GM23248 (cell line): ENCODE measurements around the gene DIP2C. TPM values are rescaled to one million over a fixed set of nuclear protein-coding genes. Genes with fewer than 3 reads are reported as not detected.
"Not testable (repeated sequence)": the region's sequence is repeated elsewhere in the genome, so short reads cannot be mapped to it uniquely, and the experiment has no call there.

Source experiments
- DNase-seq: peaks from one replicate; pipeline ENCODE4 v3.0.0-alpha.2; 2015
- H2AFZ ChIP-seq: fragments of 200-600 bp; sonication (generic); 2 replicates; pipeline ENCODE4 v1.6.1; 2016; ENCODE audit warnings: antibody characterized with exemption
- H3F3A ChIP-seq: fragments of 200-600 bp; sonication (generic); 2 replicates; pipeline ENCODE4 v1.6.1; 2016; ENCODE audit warnings: mild to moderate bottlenecking, antibody characterized with exemption, mixed run types; ENCODE audit not compliant: insufficient read depth
- H3K27ac ChIP-seq: fragments of 200-600 bp; sonication (generic); 2 replicates; pipeline ENCODE4 v1.5.1; 2016; ENCODE audit warnings: mild to moderate bottlenecking
- H3K27me3 ChIP-seq: fragments of 200-600 bp; sonication (generic); replicated peaks from 2 replicates; pipeline ENCODE4 v1.6.1; 2016; ENCODE audit warnings: mild to moderate bottlenecking; ENCODE audit not compliant: insufficient read depth
- H3K36me3 ChIP-seq: fragments of 200-600 bp; sonication (generic); 2 replicates; pipeline ENCODE4 v1.6.1; 2016; ENCODE audit warnings: low read depth, mild to moderate bottlenecking
- H3K4me1 ChIP-seq: fragments of 200-600 bp; sonication (generic); 2 replicates; pipeline ENCODE4 v1.6.1; 2016; ENCODE audit warnings: mild to moderate bottlenecking; ENCODE audit not compliant: insufficient read depth
- H3K4me2 ChIP-seq: fragments of 200-600 bp; sonication (generic); one replicate; pipeline ENCODE4 v1.6.1; 2016; ENCODE audit warnings: mild to moderate bottlenecking; ENCODE audit not compliant: unreplicated experiment
- H3K4me3 ChIP-seq: fragments of 200-600 bp; sonication (generic); 2 replicates; pipeline ENCODE4 v1.5.1; 2016; ENCODE audit warnings: mild to moderate bottlenecking
- H3K79me2 ChIP-seq: fragments of 200-600 bp; sonication (generic); 2 replicates; pipeline ENCODE4 v1.6.1; 2016; ENCODE audit warnings: mild to moderate bottlenecking; ENCODE audit not compliant: insufficient read depth
- H3K9ac ChIP-seq: fragments of 200-600 bp; sonication (generic); 2 replicates; pipeline ENCODE4 v1.6.1; 2016; ENCODE audit warnings: mild to moderate bottlenecking
- H3K9me2 ChIP-seq: fragments of 200-600 bp; sonication (generic); 2 replicates; pipeline ENCODE4 v1.6.1; 2016; ENCODE audit warnings: mixed run types, mild to moderate bottlenecking, moderate library complexity; ENCODE audit not compliant: insufficient read depth
- H3K9me3 ChIP-seq: fragments of 200-600 bp; sonication (generic); one replicate; pipeline ENCODE4 v1.6.1; 2017; ENCODE audit warnings: low read depth
- H4K20me1 ChIP-seq: fragments of 200-600 bp; sonication (generic); 2 replicates; pipeline ENCODE4 v1.6.0; 2016; ENCODE audit not compliant: insufficient read depth
- EZH2 ChIP-seq: fragments of 200-600 bp; sonication (generic); IDR thresholded peaks from 2 replicates; pipeline ENCODE4 v1.6.1; 2018; ENCODE audit warnings: antibody characterized with exemption, mild to moderate bottlenecking; ENCODE audit not compliant: insufficient read depth, poor library complexity, severe bottlenecking
- EZH2phosphoT487 ChIP-seq: fragments of 200-600 bp; sonication (generic); IDR thresholded peaks from 2 replicates; pipeline ENCODE4 v1.6.1; 2018; ENCODE audit warnings: antibody characterized with exemption, moderate library complexity, mild to moderate bottlenecking, low read depth; ENCODE audit not compliant: insufficient read depth
- WGBS, 2 experiments: methylation state at CpG; one replicate each; pipeline ENCODE4 v1.1.6; 2015 to 2017; ENCODE audit warnings: low lambda C conversion rate in 2 of 2, low coverage in 1 of 2; ENCODE audit errors: missing lambda C conversion rate in 2 of 2; 5-methylcytosine and 5-hydroxymethylcytosine counted together
- in situ Hi-C: fragments of 300-500 bp; cut with MboI; formaldehyde crosslinking; loops from 2 replicates; pipeline ENCODE4 v1.15.0; 2020
- polyA plus RNA-seq: library from polyadenylated mRNA; unstranded; fragments of >200 nt; fragmentation: Nextera tagmentation; extraction: Ambion mirVana; gene quantifications from 2 replicates; pipeline ENCODE4 v1.2.1, GENCODE V29; 2016
- total RNA-seq: library from RNA; depleted of rRNA; stranded (reverse); fragments of >200 nt; shearing (Covaris generic); gene quantifications from 2 replicates; pipeline ENCODE4 v1.2.3, GENCODE V29; 2014

The DIP2C gene
- total and polyA plus RNA-seq, 2 experiments from 2014 or later: 12.0 to 13.1 TPM

GRCh38 chr10:649798-650440 is 39.5 kb downstream of the DIP2C start:
- H3K4me2 ChIP-seq: no peak overlapping the region

DNA sequence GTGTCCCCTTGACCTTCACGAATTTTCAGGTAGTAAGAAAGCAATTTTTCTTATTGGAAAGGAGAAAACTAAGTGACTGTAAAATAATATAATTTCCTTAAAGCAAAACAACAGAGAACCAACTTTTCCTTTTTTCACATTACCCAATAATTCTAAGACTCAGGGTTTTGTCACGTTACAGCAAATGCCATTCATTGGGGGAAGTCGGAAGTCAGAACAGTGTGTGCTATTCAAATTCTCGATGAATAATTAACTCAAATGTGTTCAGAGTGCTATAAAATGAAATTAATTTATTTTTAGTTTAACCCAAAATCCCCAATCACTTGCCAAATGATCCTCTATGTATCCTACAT is 40.0 kb downstream of the DIP2C start:
- Histone ChIP-seq H3K4me2 (no peak overlapping the region), H3K4me3 (no peak overlapping the region), H3K27me3 (no peaks in the 10 kb centered on the region), H3K79me2 (peaks cover 100% of the 10 kb centered on the region), H3F3A (peaks cover 7% of the 10 kb centered on the region; the same call in 1 of the 2 replicates), H2AFZ (no peak overlapping the region), H4K20me1 (peaks cover 6% of the 10 kb centered on the region; the same call in 1 of the 2 replicates), H3K4me1 (peaks cover 17% of the 10 kb centered on the region), H3K27ac (no peak overlapping the region), H3K9ac (no peak overlapping the region), H3K36me3 (no peaks in the 10 kb centered on the region; the same call in 1 of the 2 replicates), H3K9me2 (no peaks in the 10 kb centered on the region), H3K9me3 (no peaks in the 10 kb centered on the region)
- in situ Hi-C loops: no loop called here
- DNase-seq: no peak
- TF ChIP-seq EZH2phosphoT487 (no peak), EZH2 (no peak)
- 75 to 79% methylated on average over 4 of the region's 4 CpGs for WGBS, 2 experiments

More at GRCh38 chr10:649798-650440, 39.5 kb downstream of the DIP2C start:
- peaks cover 100% of the 10 kb centered on the region for H3K79me2 ChIP-seq
- H3F3A ChIP-seq: peaks cover 7% of the 10 kb centered on the region; the same call in 1 of the 2 replicates
- in situ Hi-C loops: no loop called here
- TF ChIP-seq EZH2phosphoT487: no peak
- TF ChIP-seq EZH2: no peak
- H3K27ac ChIP-seq: no peak overlapping the region
- no peak for DNase-seq
- peaks cover 17% of the 10 kb centered on the region for H3K4me1 ChIP-seq
- no peaks in the 10 kb centered on the region for H3K27me3 ChIP-seq
- H4K20me1 ChIP-seq: peaks cover 6% of the 10 kb centered on the region; the same call in 1 of the 2 replicates
- no peaks in the 10 kb centered on the region for H3K9me2 ChIP-seq
- no peaks in the 10 kb centered on the region; the same call in 1 of the 2 replicates for H3K36me3 ChIP-seq
- 85 to 88% methylated on average over 24 of the region's 24 CpGs for WGBS, 2 experiments
- H3K9ac ChIP-seq: no peak overlapping the region
- no peak overlapping the region for H3K4me3 ChIP-seq
- H2AFZ ChIP-seq: no peak overlapping the region
- no peaks in the 10 kb centered on the region for H3K9me3 ChIP-seq

DNA sequence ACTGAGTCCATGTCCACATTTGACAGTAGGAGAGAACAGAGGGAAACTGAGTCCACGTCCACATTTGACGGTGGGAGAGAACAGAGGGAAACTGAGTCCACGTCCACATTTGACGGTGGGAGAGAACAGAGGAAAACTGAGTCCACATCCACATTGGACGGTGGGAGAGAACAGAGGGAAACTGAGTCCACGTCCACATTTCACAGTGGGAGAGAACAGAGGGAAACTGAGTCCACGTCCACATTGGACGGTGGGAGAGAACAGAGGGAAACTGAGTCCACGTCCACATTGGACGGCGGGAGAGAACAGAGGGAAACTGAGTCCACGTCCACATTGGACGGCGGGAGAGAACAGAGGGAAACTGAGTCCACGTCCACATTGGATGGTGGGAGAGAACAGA is 42.4 kb downstream of the DIP2C start:
- Histone ChIP-seq H3K4me1 (peaks cover 17% of the 10 kb centered on the region), H3K79me2 (peaks cover 100% of the 10 kb centered on the region)
- H3K36me3 ChIP-seq, H3K27ac ChIP-seq, H3K4me2 ChIP-seq, DNase-seq, H4K20me1 ChIP-seq, H3K9ac ChIP-seq, H2AFZ ChIP-seq, H3K9me2 ChIP-seq, H3F3A ChIP-seq, H3K27me3 ChIP-seq, H3K9me3 ChIP-seq, H3K4me3 ChIP-seq, in situ Hi-C loops: not testable (repeated sequence)
- WGBS, 2 experiments: 93 to 95% methylated on average over 6 to 15 of the region's 15 CpGs

DNA sequence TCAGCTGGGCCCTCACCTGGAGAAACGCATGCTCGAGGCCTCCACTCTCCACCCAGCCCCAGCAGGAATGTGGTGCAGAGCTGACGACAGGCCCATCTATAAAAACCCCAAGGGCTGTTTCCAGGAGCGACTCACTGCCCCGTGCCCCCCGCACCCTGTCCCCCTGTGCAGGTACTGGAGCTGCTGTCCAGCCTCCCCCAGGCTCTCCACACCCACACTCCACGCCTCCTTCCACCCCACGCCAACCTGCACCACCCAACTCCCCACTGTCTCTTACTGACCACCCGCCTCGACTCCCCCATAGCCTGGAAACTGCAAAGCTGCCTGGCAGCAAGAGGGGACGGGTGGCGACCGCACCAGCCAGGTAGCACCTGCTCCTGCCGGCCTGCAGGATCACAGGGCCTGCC is 43.3 kb downstream of the DIP2C start:
- Histone ChIP-seq H3K79me2 (peaks cover 100% of the 10 kb centered on the region), H3K4me1 (peaks cover 9% of the 10 kb centered on the region), H3K36me3 (no peaks in the 10 kb centered on the region; the same call in 1 of the 2 replicates), H3K9ac (no peak overlapping the region), H3K27ac (no peak overlapping the region), H4K20me1 (peaks cover 6% of the 10 kb centered on the region; the same call in 1 of the 2 replicates), H2AFZ (no peak overlapping the region), H3K9me3 (no peaks in the 10 kb centered on the region), H3F3A (peaks cover 7% of the 10 kb centered on the region; the same call in 1 of the 2 replicates), H3K4me3 (no peak overlapping the region), H3K4me2 (no peak overlapping the region), H3K27me3 (no peaks in the 10 kb centered on the region), H3K9me2 (no peaks in the 10 kb centered on the region)
- TF ChIP-seq EZH2: no peak
- no peak for TF ChIP-seq EZH2phosphoT487
- in situ Hi-C loops: no loop called here
- 90 to 91% methylated on average over 8 to 14 of the region's 14 CpGs for WGBS, 2 experiments
- DNase-seq: no peak

DNA sequence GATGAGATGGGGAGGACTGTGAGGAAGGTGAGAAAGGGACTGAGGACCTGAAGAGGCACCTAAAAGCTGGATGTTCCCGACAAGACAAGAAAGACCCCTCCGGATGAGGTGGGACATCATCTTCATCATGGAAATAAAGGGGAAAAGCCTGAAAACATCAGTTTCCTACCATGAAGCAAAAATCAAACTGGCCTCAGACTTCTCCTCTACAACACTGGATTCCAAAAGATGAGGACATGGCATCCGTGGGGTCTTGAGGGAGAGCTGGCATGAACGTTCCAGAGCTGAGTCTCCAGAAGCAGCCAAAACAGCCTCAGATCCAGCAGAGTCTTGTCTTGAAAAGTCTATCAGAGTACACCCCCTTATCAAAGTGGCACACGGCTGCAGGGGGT is 44.5 kb downstream of the DIP2C start:
- no peak overlapping the region for H3K4me3 ChIP-seq
- peaks cover 7% of the 10 kb centered on the region; the same call in 1 of the 2 replicates for H3F3A ChIP-seq
- no peaks in the 10 kb centered on the region; the same call in 1 of the 2 replicates for H3K36me3 ChIP-seq
- H3K27me3 ChIP-seq: no peaks in the 10 kb centered on the region
- no peak overlapping the region for H3K4me2 ChIP-seq
- H3K79me2 ChIP-seq: peaks cover 100% of the 10 kb centered on the region
- no peak overlapping the region for H2AFZ ChIP-seq
- DNase-seq: no peak
- no peaks in the 10 kb centered on the region for H3K9me3 ChIP-seq
- 98 to 100% methylated on average over 5 of the region's 5 CpGs for WGBS, 2 experiments
- no peaks in the 10 kb centered on the region for H3K9me2 ChIP-seq
- TF ChIP-seq EZH2phosphoT487 (no peak), EZH2 (no peak)
- no peak overlapping the region for H3K9ac ChIP-seq
- no peaks in the 10 kb centered on the region for H3K4me1 ChIP-seq
- in situ Hi-C loops: no loop called here
- no peak overlapping the region for H3K27ac ChIP-seq
- H4K20me1 ChIP-seq: peaks cover 6% of the 10 kb centered on the region; the same call in 1 of the 2 replicates
